ENCODE data around the gene PRPSAP2. TPM values are rescaled to one million over a fixed set of nuclear protein-coding genes. Genes with fewer than 3 reads are reported as not detected.

PRPSAP2 gene
- 36.9 and 37.1 TPM in 2 replicates for total RNA-seq

GRCh38 chr17:18857864-18858566, at the start of gene PRPSAP2:
TSS of gene PRPSAP2 (plus strand) at chr17:18858131. CDS start at chr17:18865834, 7,703 bp downstream.

GRCh38 chr17:18951941-18952842, 94.3 kb downstream of the PRPSAP2 start, which contains the start of gene SLC5A10:
TSS of gene SLC5A10 (plus strand) at chr17:18952165. CDS start at chr17:18952206, 41 bp downstream.

Other genes starting within 250 kb of the PRPSAP2 start
- gene TBC1D28, start 213.7 kb upstream of the PRPSAP2 start, total RNA-seq: not detected in 2 replicates
- gene FOXO3B, start 175.8 kb upstream of the PRPSAP2 start, total RNA-seq: 1.7 and 3.4 TPM in 2 replicates
- under 0.01 and 0.21 TPM in 2 replicates for gene FBXW10, start 114.1 kb upstream of the PRPSAP2 start, total RNA-seq
- gene TVP23B, start 76.9 kb upstream of the PRPSAP2 start, total RNA-seq: 123 and 129 TPM in 2 replicates
- gene SLC5A10, start 94.0 kb downstream of the PRPSAP2 start, total RNA-seq: under 0.01 TPM in 1 of 2 replicates, not detected in the other
- 44.8 and 48.0 TPM in 2 replicates for gene FAM83G, start 146.6 kb downstream of the PRPSAP2 start, total RNA-seq
- 1.5 TPM in 1 of 2 replicates, not detected in the other for gene GRAP, start 188.8 kb downstream of the PRPSAP2 start, total RNA-seq

All from tracheal epithelial cell (primary cell).